Psoas muscle (tissue), 8 donors: ENCODE results near the gene XPNPEP1. TPM values are rescaled to one million over a fixed set of nuclear protein-coding genes. Genes with fewer than 3 reads are reported as not detected.
A peak's percentile ranks its signal among the peaks of the same experiment; 100 is the strongest.

Experiments
- ATAC-seq, 4 donors: fragments of 200-7000 bp; cut with Tn5 transposase; one replicate each; pipeline ENCODE4 v1.9.1; 2020; ENCODE audit warnings: moderate library complexity in 3 of 4, mild to moderate bottlenecking in 2 of 4
- DNase-seq, 2 donors: peaks; one replicate each; pipeline ENCODE4 v3.0.0-alpha.2; 2020
- H3K27ac ChIP-seq: fragments of 200-600 bp; one replicate; pipeline ENCODE4 v1.8.0; 2022
- H3K27me3 ChIP-seq, 3 donors: fragments of 200-600 bp in 1 of 3; one replicate each; pipeline versions ENCODE4 v1.6.1 to v1.8.0; 2013 to 2022; ENCODE audit warnings: low read length in 2 of 3, mild to moderate bottlenecking in 2 of 3, moderate library complexity in 1 of 3; ENCODE audit not compliant: insufficient read depth in 3 of 3
- H3K36me3 ChIP-seq, 2 donors: fragments of 200-600 bp in 1 of 2; one replicate each; pipeline versions ENCODE4 v1.6.1 to v1.8.0; 2013 to 2022; ENCODE audit warnings: low read depth in 1 of 2, mild to moderate bottlenecking in 1 of 2, moderate library complexity in 1 of 2; ENCODE audit not compliant: insufficient read depth in 1 of 2
- H3K4me1 ChIP-seq: fragments of 200-600 bp; one replicate; pipeline ENCODE4 v1.8.0; 2022
- H3K4me3 ChIP-seq: fragments of 200-600 bp; one replicate; pipeline ENCODE4 v1.8.0; 2022; ENCODE audit warnings: mild to moderate bottlenecking
- H3K9me3 ChIP-seq: fragments of 200-600 bp; one replicate; pipeline ENCODE4 v1.8.0; 2022
- WGBS, 3 donors: extraction: QIAGEN DNeasy Blood & Tissue Kit; methylation state at CpG; one replicate each; pipeline versions ENCODE4 v1.1.6 to v1.1.7; 2013; 5-methylcytosine and 5-hydroxymethylcytosine counted together
- intact Hi-C, 2 donors: fragments of 100-400 bp; cut with DNase I; formaldehyde crosslinking; loops; one replicate each; pipeline versions ENCODE4 v1.11.0 to v1.14.2; 2022
- polyA plus RNA-seq, 3 donors: library from polyadenylated mRNA; stranded (reverse); fragments of 200-250 nt; gene quantifications; one replicate each; pipeline ENCODE4 v1.2.3, GENCODE V29; 2013
- total RNA-seq, 4 donors: library from RNA; stranded (reverse); fragmentation: NEBNext Ultra II Directional in 2 of 4; extraction: Animal tissue kit (Norgen Biotek cat#: 25700) in 2 of 4; gene quantifications; one replicate each; pipeline versions ENCODE4 v1.2.1 to v1.2.4, GENCODE V29; 2021 to 2023
- TF ChIP-seq, protein P1 (sequence below): fragments of 200-600 bp; IDR thresholded peaks from one replicate; pipeline ENCODE4 v1.8.0; 2022; ENCODE audit warnings: antibody characterized with exemption
- donor health status: healthy with polysubstance abuse.
- donor health status: DM: no; HTN: no; CAD: no; lungs with moderate emphysema.
- donor health status: Bipolar disorder and iron deficiency.
- donor health status: healthy.
- donor health status: DM: yes; HTN: yes; CAD: no.
- donor health status: DM: no; HTN: no; CAD: no.
- donor health status: DM: no; HTN: no; CAD: no.
- donor health status: DM: yes; HTN: yes; CAD: no.

The XPNPEP1 gene
- total and polyA plus RNA-seq, 7 donors = 22.6 to 62.3 (median 37.3) TPM

GRCh38 chr10:109932968-109933367 is 9.7 kb upstream of the XPNPEP1 start:
- H3K27me3 ChIP-seq = no peaks in the 10 kb centered on the region
- DNase-seq (no peak), ATAC-seq (no peak)
- H3K4me3 ChIP-seq = no peak overlapping the region
- H3K27ac ChIP-seq = no peak overlapping the region
- intact Hi-C loops = no loop called here
- TF ChIP-seq, protein P1, sequence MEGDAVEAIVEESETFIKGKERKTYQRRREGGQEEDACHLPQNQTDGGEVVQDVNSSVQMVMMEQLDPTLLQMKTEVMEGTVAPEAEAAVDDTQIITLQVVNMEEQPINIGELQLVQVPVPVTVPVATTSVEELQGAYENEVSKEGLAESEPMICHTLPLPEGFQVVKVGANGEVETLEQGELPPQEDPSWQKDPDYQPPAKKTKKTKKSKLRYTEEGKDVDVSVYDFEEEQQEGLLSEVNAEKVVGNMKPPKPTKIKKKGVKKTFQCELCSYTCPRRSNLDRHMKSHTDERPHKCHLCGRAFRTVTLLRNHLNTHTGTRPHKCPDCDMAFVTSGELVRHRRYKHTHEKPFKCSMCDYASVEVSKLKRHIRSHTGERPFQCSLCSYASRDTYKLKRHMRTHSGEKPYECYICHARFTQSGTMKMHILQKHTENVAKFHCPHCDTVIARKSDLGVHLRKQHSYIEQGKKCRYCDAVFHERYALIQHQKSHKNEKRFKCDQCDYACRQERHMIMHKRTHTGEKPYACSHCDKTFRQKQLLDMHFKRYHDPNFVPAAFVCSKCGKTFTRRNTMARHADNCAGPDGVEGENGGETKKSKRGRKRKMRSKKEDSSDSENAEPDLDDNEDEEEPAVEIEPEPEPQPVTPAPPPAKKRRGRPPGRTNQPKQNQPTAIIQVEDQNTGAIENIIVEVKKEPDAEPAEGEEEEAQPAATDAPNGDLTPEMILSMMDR = no peak
- H3K4me1 ChIP-seq = peaks cover 25% of the 10 kb centered on the region
- no peaks in the 10 kb centered on the region for H3K36me3 ChIP-seq
- no peaks in the 10 kb centered on the region for H3K9me3 ChIP-seq
- 89 to 95% (median 94%) methylated on average over 3 of the region's 3 CpGs for WGBS, 3 donors

DNA sequence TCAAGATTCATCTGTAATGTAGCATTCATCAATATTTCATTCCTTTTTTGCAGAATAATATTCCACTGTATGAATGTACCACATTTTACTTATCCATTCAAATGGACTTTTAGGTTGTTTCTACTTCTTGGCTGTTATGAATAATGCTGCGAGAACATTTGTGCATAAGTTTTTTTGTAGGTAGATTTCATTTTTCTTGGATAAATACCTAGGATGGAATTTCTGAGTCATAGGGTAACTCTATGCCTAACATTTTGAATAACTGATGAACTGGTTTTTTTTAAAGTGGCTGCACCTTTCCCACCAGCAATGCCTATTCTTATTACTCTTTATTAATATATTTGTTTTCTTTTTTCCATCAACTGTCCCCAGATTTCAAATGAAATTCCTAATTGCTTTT is 9.1 kb upstream of the XPNPEP1 start:
- DNase-seq (no peak), ATAC-seq (no peak)
- intact Hi-C loops = no loop called here
- WGBS, 3 donors = 95 to 98% (median 97%) methylated on average over 1 of the region's 1 CpG
- H3K36me3 ChIP-seq = no peaks in the 10 kb centered on the region
- H3K4me3 ChIP-seq = no peak overlapping the region
- TF ChIP-seq, protein P1 = no peak
- peaks cover 25% of the 10 kb centered on the region for H3K4me1 ChIP-seq
- no peaks in the 10 kb centered on the region for H3K27me3 ChIP-seq
- H3K27ac ChIP-seq = no peak overlapping the region
- H3K9me3 ChIP-seq = no peaks in the 10 kb centered on the region

DNA sequence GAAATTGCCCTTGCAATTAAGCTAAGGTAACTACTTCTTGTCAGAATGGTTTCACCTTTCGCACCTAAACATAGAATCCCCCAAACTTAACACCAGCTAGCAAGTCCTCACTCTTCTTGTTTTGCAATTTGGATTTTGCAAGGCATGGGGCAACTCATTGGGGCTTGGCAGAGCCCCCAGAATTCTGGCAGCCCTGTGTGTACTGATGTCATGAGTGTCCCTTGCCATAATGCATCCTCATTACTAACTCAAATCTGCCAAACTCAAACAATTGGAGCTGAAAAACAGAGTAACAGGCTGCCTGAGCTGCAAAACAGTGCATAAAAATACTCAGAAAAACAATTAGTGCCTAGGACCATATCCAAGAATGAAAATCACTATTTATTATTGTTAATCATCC is 7.9 kb upstream of the XPNPEP1 start:
- DNase-seq = peak; percentile 64 to 80
- no peak overlapping the region for H3K27ac ChIP-seq

GRCh38 chr10:109929501-109930219 is 6.3 kb upstream of the XPNPEP1 start:
- no peaks in the 10 kb centered on the region for H3K27me3 ChIP-seq
- no peak overlapping the region for H3K4me3 ChIP-seq
- DNase-seq = no peak
- peaks cover 18% of the 10 kb centered on the region for H3K4me1 ChIP-seq
- TF ChIP-seq, protein P1 = no peak
- WGBS, 3 donors = 61 to 73% (median 65%) methylated on average over 3 of the region's 3 CpGs
- no peak for ATAC-seq
- no peaks in the 10 kb centered on the region for H3K9me3 ChIP-seq
- H3K27ac ChIP-seq = no peak overlapping the region
- H3K36me3 ChIP-seq = no peaks in the 10 kb centered on the region
- intact Hi-C loops = loop anchor here in 1 of 2 donors (5.0 kb wide), 1 partner anchor 42 kb away; no protein-coding TSS in a partner anchor

More for the DNA sequence above, 7.9 kb upstream of the XPNPEP1 start:
- WGBS, 3 donors = 52 to 87% (median 79%) methylated on average over 1 of the region's 1 CpG
- intact Hi-C loops = no loop called here
- Histone ChIP-seq H3K27me3 (no peaks in the 10 kb centered on the region), H3K4me1 (peaks cover 25% of the 10 kb centered on the region), H3K4me3 (no peak overlapping the region), H3K9me3 (no peaks in the 10 kb centered on the region), H3K36me3 (no peaks in the 10 kb centered on the region)
- TF ChIP-seq, protein P1 = no peak
- ATAC-seq = peak; percentile 68 to 87 (median 82)

DNA sequence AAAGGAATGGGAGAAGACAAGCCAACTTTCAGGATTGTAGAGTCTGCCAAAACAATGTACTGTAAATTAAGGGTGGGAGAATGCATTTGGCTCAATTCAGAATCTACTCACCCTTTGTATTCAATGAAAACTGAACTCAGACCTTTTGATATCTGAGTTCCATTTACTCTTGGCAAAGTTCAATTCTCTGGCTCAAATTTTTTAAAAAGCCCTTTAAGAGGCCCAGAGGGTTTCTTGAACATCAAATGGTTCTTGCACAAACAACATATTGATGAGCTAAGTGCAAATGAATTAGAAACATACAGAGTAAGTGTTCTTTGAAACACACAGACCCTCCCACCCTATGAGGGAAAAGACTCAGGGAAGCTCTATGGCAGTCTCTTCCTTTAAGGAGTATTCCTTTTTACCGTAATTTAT is 5.2 kb upstream of the XPNPEP1 start:
- TF ChIP-seq, protein P1 = no peak
- Histone ChIP-seq H3K4me3 (no peak overlapping the region), H3K27me3 (no peaks in the 10 kb centered on the region), H3K36me3 (no peaks in the 10 kb centered on the region), H3K9me3 (no peaks in the 10 kb centered on the region), H3K4me1 (peaks cover 13% of the 10 kb centered on the region), H3K27ac (no peak overlapping the region)
- DNase-seq (no peak), ATAC-seq (no peak)
- 87 to 100% (median 90%) methylated on average over 1 of the region's 1 CpG for WGBS, 3 donors
- intact Hi-C loops = loop anchor here in 1 of 2 donors (5.0 kb wide), 1 partner anchor 41 kb away; no protein-coding TSS in a partner anchor
